ENCODE results near the gene HMGXB3. TPM values are rescaled to one million over a fixed set of nuclear protein-coding genes. Genes with fewer than 3 reads are reported as not detected.

The HMGXB3 gene
- total and polyA plus RNA-seq, 2 experiments from 2014 or later, result 16.7 to 51.0 TPM

DNA sequence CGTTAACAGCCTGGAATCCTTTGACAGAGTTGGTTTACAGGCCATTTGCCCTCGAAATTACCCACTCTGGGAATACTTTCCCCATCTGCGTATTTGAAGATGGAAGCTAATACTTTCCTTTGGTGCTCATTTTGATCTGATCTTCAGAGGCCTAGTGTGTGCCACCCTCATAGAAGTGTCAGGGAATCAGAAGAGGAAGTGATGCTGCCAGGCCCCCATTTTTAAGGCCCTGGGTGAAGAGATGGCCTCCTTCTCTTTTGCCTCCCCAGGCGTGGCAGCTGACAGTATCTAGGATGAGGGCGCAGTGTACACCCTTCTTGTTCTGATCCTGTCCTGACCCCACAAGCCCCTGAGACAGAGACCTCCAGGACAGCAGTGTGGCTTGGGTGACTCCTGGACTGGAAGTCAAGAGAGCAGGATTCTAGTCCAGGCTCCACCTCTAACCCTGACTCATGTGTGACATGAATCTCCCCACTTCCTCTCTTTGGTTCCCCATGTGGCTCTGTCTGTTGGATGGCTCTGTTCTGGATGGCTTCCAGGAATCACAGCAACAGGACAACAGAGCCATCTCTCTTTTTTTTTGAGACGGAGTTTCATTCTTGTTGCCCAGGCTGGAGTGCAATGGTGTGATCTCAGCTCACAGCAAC is 58.1 kb downstream of the HMGXB3 start:
- DNase-seq (ENCODE audit: low read depth in 1 of 2, low spot score in 1 of 2), result peak in 1 of 2 donors; percentile 50
- TF ChIP-seq, protein P1, sequence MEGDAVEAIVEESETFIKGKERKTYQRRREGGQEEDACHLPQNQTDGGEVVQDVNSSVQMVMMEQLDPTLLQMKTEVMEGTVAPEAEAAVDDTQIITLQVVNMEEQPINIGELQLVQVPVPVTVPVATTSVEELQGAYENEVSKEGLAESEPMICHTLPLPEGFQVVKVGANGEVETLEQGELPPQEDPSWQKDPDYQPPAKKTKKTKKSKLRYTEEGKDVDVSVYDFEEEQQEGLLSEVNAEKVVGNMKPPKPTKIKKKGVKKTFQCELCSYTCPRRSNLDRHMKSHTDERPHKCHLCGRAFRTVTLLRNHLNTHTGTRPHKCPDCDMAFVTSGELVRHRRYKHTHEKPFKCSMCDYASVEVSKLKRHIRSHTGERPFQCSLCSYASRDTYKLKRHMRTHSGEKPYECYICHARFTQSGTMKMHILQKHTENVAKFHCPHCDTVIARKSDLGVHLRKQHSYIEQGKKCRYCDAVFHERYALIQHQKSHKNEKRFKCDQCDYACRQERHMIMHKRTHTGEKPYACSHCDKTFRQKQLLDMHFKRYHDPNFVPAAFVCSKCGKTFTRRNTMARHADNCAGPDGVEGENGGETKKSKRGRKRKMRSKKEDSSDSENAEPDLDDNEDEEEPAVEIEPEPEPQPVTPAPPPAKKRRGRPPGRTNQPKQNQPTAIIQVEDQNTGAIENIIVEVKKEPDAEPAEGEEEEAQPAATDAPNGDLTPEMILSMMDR (IDR thresholded peaks at IDR 0.05; ENCODE audit: low read depth, low read length), result no peak
- no peaks in the 10 kb centered on the region for H3K27me3 ChIP-seq
- H3K36me3 ChIP-seq, result no peaks in the 10 kb centered on the region
- H3K9me3 ChIP-seq (ENCODE audit: low read depth), result no peaks in the 10 kb centered on the region
- no peak overlapping the region for H3K4me3 ChIP-seq
- no peaks in the 10 kb centered on the region for H3K4me1 ChIP-seq (ENCODE audit: low read depth)
- H3K27ac ChIP-seq, result no peak overlapping the region

DNA sequence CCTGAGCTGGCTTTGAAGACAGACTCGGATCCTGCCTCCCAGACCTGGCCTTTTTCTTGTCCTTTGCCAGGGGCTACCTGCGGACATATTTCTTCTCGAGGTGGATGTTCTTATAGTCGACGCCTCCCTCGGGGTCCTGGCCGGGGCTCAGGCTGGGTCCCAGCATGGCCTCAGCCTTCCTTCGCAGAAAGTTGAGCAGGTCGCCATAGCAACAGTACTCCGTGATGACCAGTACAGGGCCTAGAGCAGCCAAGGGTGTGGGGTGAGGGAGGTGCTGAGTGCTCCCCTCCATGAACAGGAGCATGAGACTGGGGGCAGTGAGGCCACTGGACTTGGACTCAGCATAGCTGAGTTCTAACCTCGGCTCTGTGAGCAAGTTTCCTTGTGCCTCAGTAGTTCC is 59.1 kb downstream of the HMGXB3 start:
- no peak for DNase-seq (ENCODE audit: low read depth in 1 of 2, low spot score in 1 of 2)
- Histone ChIP-seq H3K27me3 (no peaks in the 10 kb centered on the region), H3K4me1 (ENCODE audit: low read depth) (no peaks in the 10 kb centered on the region), H3K9me3 (ENCODE audit: low read depth) (no peaks in the 10 kb centered on the region), H3K4me3 (no peak overlapping the region), H3K27ac (no peak overlapping the region), H3K36me3 (no peaks in the 10 kb centered on the region)
- TF ChIP-seq, protein P1 (IDR thresholded peaks at IDR 0.05; ENCODE audit: low read depth, low read length), result no peak

- no peaks in the 10 kb centered on the region for H3K4me1 ChIP-seq (ENCODE audit: low read depth)
- H3K36me3 ChIP-seq, result no peaks in the 10 kb centered on the region
- H3K4me3 ChIP-seq, result no peak overlapping the region
- H3K27me3 ChIP-seq, result no peaks in the 10 kb centered on the region
- no peak for DNase-seq (ENCODE audit: low read depth in 1 of 2, low spot score in 1 of 2)
- H3K27ac ChIP-seq, result no peak overlapping the region
- H3K9me3 ChIP-seq (ENCODE audit: low read depth), result no peaks in the 10 kb centered on the region
- TF ChIP-seq, protein P1 (IDR thresholded peaks at IDR 0.05; ENCODE audit: low read depth, low read length), result no peak
Measured at GRCh38 chr5:150060471-150060870, 59.9 kb downstream of the HMGXB3 start.

DNA sequence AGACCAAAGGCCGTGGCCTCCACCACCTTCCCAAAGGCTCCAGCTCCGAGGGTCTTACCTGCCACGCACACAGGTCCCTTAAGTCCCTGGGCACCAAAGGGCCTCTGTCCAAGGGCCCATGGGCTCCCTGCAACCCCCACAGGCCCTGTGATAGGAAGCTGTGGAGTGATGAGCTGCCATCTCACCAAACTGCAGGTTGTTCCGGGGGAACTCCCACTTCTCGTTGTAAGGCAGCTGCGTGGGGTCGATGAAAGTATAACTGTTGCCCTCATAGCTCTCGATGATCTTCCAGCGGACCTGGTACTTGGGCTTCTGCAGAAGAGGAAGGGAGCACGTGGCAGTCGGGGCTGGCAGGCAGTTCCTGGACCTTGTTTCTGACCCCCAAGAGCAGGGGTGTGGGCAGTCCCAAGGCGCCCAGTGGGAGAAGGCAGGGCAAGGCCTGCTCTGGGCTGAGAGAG is 61.0 kb downstream of the HMGXB3 start:
- Histone ChIP-seq H3K27me3 (no peaks in the 10 kb centered on the region), H3K27ac (no peak overlapping the region), H3K36me3 (no peaks in the 10 kb centered on the region), H3K9me3 (ENCODE audit: low read depth) (no peaks in the 10 kb centered on the region), H3K4me1 (ENCODE audit: low read depth) (no peaks in the 10 kb centered on the region), H3K4me3 (no peak overlapping the region)
- TF ChIP-seq, protein P1 (IDR thresholded peaks at IDR 0.05; ENCODE audit: low read depth, low read length), result no peak
- no peak for DNase-seq (ENCODE audit: low read depth in 1 of 2, low spot score in 1 of 2)

GRCh38 chr5:150062216-150062922 is 61.8 kb downstream of the HMGXB3 start:
- Histone ChIP-seq H3K4me3 (no peak overlapping the region), H3K36me3 (no peaks in the 10 kb centered on the region), H3K27ac (no peak overlapping the region), H3K9me3 (ENCODE audit: low read depth) (no peaks in the 10 kb centered on the region), H3K27me3 (no peaks in the 10 kb centered on the region), H3K4me1 (ENCODE audit: low read depth) (no peaks in the 10 kb centered on the region)
- DNase-seq (ENCODE audit: low read depth in 1 of 2, low spot score in 1 of 2), result no peak
- TF ChIP-seq, protein P1 (IDR thresholded peaks at IDR 0.05; ENCODE audit: low read depth, low read length), result no peak
